Stomach smooth muscle (tissue), 2 donors: ENCODE data around the gene VPREB3.

Experiments used
- H3K27ac ChIP-seq: one replicate; pipeline ENCODE4 v1.7.0; 2013; ENCODE audit warnings: mild to moderate bottlenecking, low read length, inconsistent platforms
- H3K27me3 ChIP-seq, 2 donors: one replicate each; pipeline ENCODE4 v1.7.0; 2013; ENCODE audit warnings: low read length in 2 of 2; ENCODE audit not compliant: insufficient read depth in 2 of 2, control insufficient read depth in 1 of 2
- H3K36me3 ChIP-seq, 2 donors: one replicate each; pipeline ENCODE4 v1.7.0; 2013; ENCODE audit warnings: low read length in 2 of 2; ENCODE audit not compliant: control insufficient read depth in 2 of 2, insufficient read depth in 2 of 2
- H3K4me1 ChIP-seq: one replicate; pipeline ENCODE4 v1.7.0; 2013; ENCODE audit warnings: low read length; ENCODE audit not compliant: control insufficient read depth, insufficient read depth
- H3K4me3 ChIP-seq, 2 donors: one replicate each; pipeline ENCODE4 v1.7.0; 2013; ENCODE audit warnings: low read length in 2 of 2
- H3K9ac ChIP-seq, 2 donors: one replicate each; pipeline ENCODE4 v1.7.0; 2013; ENCODE audit warnings: low read length in 2 of 2, mild to moderate bottlenecking in 1 of 2
- H3K9me3 ChIP-seq, 2 donors: one replicate each; pipeline ENCODE4 v1.7.0; 2013; ENCODE audit warnings: low read length in 2 of 2; ENCODE audit not compliant: control insufficient read depth in 2 of 2
- donor health status: healthy.
- donor health status: Pancreatic carcinoma.

VPREB3 gene

GRCh38 chr22:23709107-23709506 is 45.1 kb downstream of the VPREB3 start:
- H3K27me3 ChIP-seq = no peaks in the 10 kb centered on the region
- H3K4me3 ChIP-seq = no peak overlapping the region
- peaks cover 63 to 74% of the 10 kb centered on the region in 2 donors for H3K36me3 ChIP-seq
- H3K4me1 ChIP-seq = no peaks in the 10 kb centered on the region
- H3K9ac ChIP-seq = no peak overlapping the region
- no peaks in the 10 kb centered on the region for H3K9me3 ChIP-seq
- H3K27ac ChIP-seq = no peak overlapping the region

DNA sequence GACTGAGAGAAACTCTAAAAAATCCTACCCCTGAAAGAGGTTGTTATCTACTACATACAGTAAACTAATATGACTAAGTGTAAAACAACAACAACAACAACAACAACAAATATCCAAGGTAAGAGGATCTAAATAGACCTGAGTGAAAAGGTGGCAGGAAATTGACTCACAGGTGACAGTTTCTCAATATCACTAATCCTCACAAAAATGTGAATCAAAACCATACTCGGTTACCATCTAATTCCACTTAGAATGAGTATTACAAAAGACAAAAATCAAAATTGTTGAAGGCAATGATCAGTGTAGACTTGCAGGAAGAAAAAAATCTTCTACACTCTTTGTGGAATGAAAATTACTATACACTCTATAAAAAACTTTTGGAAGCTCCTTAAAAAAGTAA is 46.0 kb downstream of the VPREB3 start:
- peaks cover 57 to 70% of the 10 kb centered on the region in 2 donors for H3K36me3 ChIP-seq
- no peaks in the 10 kb centered on the region for H3K9me3 ChIP-seq
- no peak overlapping the region for H3K27ac ChIP-seq
- no peaks in the 10 kb centered on the region for H3K4me1 ChIP-seq
- H3K4me3 ChIP-seq = no peak overlapping the region
- no peak overlapping the region for H3K9ac ChIP-seq
- no peaks in the 10 kb centered on the region for H3K27me3 ChIP-seq

GRCh38 chr22:23705358-23705757 is 48.9 kb downstream of the VPREB3 start:
- H3K4me3 ChIP-seq = no peak overlapping the region
- H3K9ac ChIP-seq = no peak overlapping the region
- peaks cover 50 to 63% of the 10 kb centered on the region in 2 donors for H3K36me3 ChIP-seq
- no peaks in the 10 kb centered on the region for H3K9me3 ChIP-seq
- no peaks in the 10 kb centered on the region for H3K4me1 ChIP-seq
- no peak overlapping the region for H3K27ac ChIP-seq
- H3K27me3 ChIP-seq = no peaks in the 10 kb centered on the region

GRCh38 chr22:23704829-23705228 is 49.4 kb downstream of the VPREB3 start:
- Histone ChIP-seq H3K4me3 (no peak overlapping the region), H3K27me3 (no peaks in the 10 kb centered on the region), H3K27ac (no peak overlapping the region), H3K36me3 (peaks cover 47 to 63% of the 10 kb centered on the region in 2 donors), H3K9ac (no peak overlapping the region), H3K9me3 (no peaks in the 10 kb centered on the region), H3K4me1 (no peaks in the 10 kb centered on the region)

GRCh38 chr22:23704062-23704461 is 50.2 kb downstream of the VPREB3 start:
- Histone ChIP-seq H3K27ac (no peak overlapping the region), H3K9ac (no peak overlapping the region), H3K36me3 (peaks cover 40 to 56% of the 10 kb centered on the region in 2 donors)

More at GRCh38 chr22:23704062-23704461, 50.2 kb downstream of the VPREB3 start:
- Histone ChIP-seq H3K9me3 (no peaks in the 10 kb centered on the region), H3K4me1 (no peaks in the 10 kb centered on the region), H3K4me3 (no peak overlapping the region), H3K27me3 (no peaks in the 10 kb centered on the region)
